COLO829 (cell line): ENCODE measurements around the gene PDZD11.
"Not testable (repeated sequence)": the region's sequence is repeated elsewhere in the genome, so short reads cannot be mapped to it uniquely, and the experiment has no call there.

ENCODE experiments used
- DNase-seq: peaks from one replicate; pipeline ENCODE4 v3.0.0; 2012; ENCODE audit warnings: low spot score

PDZD11 gene, protein sequence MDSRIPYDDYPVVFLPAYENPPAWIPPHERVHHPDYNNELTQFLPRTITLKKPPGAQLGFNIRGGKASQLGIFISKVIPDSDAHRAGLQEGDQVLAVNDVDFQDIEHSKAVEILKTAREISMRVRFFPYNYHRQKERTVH

GRCh38 chrX:70289793-70290770 is at the start of gene PDZD11, which contains the start of gene KIF4A:
TSS of gene PDZD11 (minus strand) at chrX:70289927. CDS start at chrX:70289341, 586 bp downstream.
TSS of gene KIF4A (plus strand) at chrX:70290104. CDS start at chrX:70290459, 355 bp downstream.
- DNase-seq, result peak; percentile 96

DNA sequence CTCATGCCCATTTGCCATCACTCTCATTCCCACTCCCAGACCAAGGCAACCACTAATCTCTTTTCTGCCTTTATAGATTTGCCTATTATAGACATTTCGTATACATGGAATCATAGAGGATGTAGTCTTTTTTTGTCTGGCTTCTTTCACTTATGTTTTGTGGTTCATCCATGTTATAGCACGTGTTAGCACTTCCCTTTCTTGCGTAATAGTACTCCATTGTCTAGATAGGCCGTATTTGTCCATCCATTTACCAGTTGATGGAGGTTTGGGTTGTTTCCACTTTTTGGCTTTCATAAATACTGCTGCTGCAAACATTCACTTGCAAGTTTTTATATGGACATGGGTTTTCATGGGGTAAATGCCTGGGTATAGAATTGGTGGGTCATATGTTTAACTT is 48.6 kb upstream of the PDZD11 start:
- no peak for DNase-seq

DNA sequence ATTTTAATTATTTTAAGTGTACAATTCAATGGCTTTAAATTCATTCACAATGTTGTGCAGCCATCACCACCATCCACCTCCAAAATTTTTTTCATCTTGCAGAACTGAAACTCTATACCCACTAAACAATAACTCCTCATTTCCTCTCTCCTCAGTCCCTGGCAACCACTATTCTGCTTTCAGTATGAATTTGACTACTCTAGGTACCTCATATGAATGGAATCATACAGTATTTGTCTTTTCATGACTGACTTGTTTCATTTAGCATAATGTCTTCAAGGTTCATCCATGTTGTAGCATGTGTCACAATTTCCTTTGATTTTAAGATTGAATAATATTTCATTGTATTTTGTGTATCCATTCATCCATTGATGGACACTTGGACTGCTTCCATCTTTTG is 47.0 kb upstream of the PDZD11 start:
- DNase-seq, result no peak

- no peak for DNase-seq
Observed at GRCh38 chrX:70332600-70332999, 42.9 kb upstream of the PDZD11 start.

DNA sequence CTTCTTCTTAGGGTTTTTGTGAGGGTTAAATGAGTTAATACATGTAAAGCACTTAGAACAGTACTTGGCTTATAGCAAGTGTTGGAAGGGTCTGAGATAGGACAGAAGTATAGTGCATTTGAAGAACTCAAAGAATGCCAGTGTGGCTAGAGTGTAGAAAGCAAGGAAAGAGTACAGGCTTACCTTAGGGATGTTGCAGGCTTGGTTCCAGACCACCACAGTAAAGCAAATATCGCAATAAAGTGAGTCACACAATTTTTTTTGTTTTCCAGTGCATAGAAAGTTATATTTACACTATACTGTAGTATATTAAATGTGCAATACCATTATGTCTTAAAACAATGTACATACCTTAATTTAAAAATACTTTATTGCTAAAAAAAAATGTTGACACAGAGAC is 41.4 kb upstream of the PDZD11 start:
- DNase-seq, result no peak

GRCh38 chrX:70324326-70324725 is 34.6 kb upstream of the PDZD11 start:
- DNase-seq, result no peak

DNA sequence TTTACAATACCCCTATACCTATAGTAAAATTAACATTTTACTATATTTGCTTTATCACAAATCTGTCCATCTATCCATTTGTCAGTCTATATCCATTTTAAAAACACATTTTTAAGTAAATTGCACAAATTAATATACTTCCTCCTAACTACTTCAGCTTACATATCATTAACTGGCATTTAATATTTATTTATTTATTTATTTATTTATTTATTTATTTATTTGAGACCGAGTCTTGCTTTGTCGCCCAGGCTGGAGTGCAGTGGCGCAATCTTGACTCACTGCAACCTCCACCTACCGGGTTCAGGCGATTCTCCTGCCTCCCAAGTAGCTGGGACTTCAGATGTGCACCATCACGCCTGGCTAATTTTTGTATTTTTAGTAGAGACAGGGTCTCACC is 33.9 kb upstream of the PDZD11 start:
- not testable (repeated sequence) for DNase-seq

- DNase-seq, result no peak
Observed at GRCh38 chrX:70322784-70323183, 33.1 kb upstream of the PDZD11 start.

DNA sequence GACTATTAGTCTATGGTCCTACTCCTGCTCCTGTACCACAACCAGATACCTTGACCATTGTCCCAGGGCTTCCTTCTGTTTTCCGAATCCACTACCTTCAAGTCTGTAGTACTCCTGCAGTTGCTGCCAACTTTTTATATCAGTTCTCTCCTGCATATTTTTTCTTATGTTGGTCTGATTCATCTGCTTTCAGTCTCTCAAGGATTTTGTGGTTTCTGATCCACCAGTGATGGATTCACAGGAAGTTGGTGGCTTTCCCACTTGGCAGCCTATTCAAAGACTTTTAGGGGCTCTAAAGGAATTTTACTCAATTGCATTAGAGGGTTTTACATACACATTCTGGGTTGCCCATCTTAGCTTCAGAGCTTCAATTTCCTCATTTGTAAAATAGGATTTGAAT is 23.8 kb upstream of the PDZD11 start:
- DNase-seq, result no peak

GRCh38 chrX:70301716-70302115 is 12.0 kb upstream of the PDZD11 start:
- DNase-seq, result no peak

GRCh38 chrX:70293621-70294020 is 3.9 kb upstream of the PDZD11 start:
- no peak for DNase-seq

GRCh38 chrX:70292788-70293187 is 3.1 kb upstream of the PDZD11 start:
- no peak for DNase-seq

DNA sequence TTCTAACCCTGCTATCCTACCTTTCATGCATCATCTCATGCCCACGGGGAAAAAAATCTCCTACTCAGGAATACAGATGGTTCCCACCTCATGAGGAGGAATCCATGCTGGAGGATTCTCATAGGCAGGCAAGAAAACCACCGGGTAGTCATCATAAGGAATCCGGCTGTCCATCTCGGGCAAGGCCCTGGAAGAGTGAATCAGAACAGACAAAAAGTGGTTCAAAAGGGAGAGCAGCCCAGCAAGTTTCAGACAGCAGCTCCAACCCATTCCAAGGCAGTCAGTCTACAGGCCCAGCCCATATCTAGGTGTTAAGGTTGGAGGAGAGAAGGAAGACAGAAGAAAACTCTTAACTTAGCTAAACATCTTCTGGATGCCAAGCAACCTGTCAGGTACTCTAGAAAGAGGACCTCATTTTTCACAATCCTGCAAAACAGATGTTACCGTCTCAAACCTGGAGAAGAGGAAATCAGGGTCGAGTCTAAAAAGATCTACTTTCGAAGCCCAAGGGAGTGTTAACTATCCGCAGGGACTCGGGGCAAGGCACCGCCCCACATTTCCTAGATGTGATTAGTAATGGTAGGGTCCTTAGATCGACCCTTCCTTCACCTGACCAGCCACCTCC is 447 bp downstream of the PDZD11 start:
- peak; percentile 7 for DNase-seq

DNA sequence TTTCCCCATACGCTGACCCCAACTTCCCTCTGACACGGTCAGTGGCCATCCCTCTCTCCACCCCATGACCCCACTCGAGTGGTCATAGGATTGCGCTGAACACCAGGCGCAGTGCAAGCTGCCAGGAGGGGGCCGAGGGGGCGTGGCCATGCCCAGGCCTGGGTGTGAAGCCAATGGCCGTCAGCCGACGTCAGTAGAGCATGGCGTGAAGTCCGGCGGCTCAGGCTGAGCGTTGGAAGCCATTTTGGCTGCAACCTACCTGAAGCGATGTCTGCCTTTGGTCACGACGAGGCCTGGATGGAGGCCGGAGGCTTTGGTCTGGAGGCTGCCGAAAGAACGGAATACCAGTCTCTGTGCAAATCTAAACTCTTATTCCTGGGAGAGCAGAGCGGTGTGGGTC is 7.8 kb downstream of the PDZD11 start, which contains the start of gene RAB41:
Gene RAB41 (plus strand): TSS at position 222 of the 400 bp plus-strand sequence. CDS start 46 bp downstream, at position 268.
- DNase-seq, result no peak

- DNase-seq, result no peak
Observed at GRCh38 chrX:70280573-70280972, 9.2 kb downstream of the PDZD11 start.

- DNase-seq, result no peak
Observed at GRCh38 chrX:70279081-70279480, 10.6 kb downstream of the PDZD11 start.

- not testable (repeated sequence) for DNase-seq
Observed at GRCh38 chrX:70274029-70274428, 15.7 kb downstream of the PDZD11 start.

- DNase-seq, result no peak
Observed at GRCh38 chrX:70268034-70268433, 21.7 kb downstream of the PDZD11 start, which contains the start of gene ARR3. TSS of gene ARR3 (plus strand) at chrX:70268334. CDS start at chrX:70269386, 1,052 bp downstream.

- peak; percentile 5 for DNase-seq
Observed at GRCh38 chrX:70264784-70265183, 24.9 kb downstream of the PDZD11 start.

DNA sequence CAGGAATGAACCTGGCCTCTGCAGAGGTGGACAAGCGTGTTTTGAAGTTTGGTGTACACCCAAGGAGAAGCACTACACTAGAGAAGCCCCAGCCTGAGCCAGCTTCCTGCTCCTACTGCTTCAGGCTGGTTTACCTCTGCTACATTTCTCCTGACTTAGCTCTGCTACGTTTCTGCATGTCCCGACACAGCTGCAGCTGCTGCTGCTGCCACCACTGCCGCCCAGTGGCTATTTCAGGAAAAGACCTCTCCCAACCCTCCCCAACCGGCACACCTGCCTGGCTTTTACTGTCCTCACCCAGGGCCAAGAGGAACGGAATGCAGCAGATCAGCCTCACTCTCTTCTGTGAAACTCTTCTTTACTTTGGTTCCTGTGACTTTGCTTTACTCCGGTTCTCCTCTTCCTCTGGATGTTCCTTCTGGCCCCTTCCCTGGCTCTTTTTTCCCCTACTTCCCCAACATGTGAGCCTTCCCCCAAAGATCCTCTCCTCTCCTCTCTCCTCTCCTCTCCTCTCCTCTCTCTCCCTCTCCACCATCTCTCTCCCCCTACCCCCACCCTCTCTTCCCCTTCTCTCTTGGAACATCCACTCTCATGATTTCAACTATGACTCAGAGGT is 26.7 kb downstream of the PDZD11 start:
- peak; percentile 28 for DNase-seq

GRCh38 chrX:70260104-70260503 is 29.6 kb downstream of the PDZD11 start, which contains the start of gene P2RY4:
TSS of gene P2RY4 (minus strand) at chrX:70260204. CDS start at chrX:70259624, 580 bp downstream.
- no peak for DNase-seq
